ENCODE results near the gene LINC01488.

The LINC01488 gene

GRCh38 chr11:69481393-69481844 lies at the start of gene LINC01488:
TSS of gene LINC01488 (plus strand) at chr11:69481663.
- DNase-seq (ENCODE audit: extremely low read depth in 1 of 2, low read depth in 1 of 2): no peak

- no peak for DNase-seq (ENCODE audit: extremely low read depth in 1 of 2, low read depth in 1 of 2)
These were observed 49.3 kb upstream of the LINC01488 start for GRCh38 chr11:69431893-69432738.

GRCh38 chr11:69433741-69434140 lies 47.7 kb upstream of the LINC01488 start:
- DNase-seq (ENCODE audit: extremely low read depth in 1 of 2, low read depth in 1 of 2): no peak

- DNase-seq (ENCODE audit: extremely low read depth in 1 of 2, low read depth in 1 of 2): no peak
These were observed 47.0 kb upstream of the LINC01488 start for GRCh38 chr11:69434471-69434931.

DNA sequence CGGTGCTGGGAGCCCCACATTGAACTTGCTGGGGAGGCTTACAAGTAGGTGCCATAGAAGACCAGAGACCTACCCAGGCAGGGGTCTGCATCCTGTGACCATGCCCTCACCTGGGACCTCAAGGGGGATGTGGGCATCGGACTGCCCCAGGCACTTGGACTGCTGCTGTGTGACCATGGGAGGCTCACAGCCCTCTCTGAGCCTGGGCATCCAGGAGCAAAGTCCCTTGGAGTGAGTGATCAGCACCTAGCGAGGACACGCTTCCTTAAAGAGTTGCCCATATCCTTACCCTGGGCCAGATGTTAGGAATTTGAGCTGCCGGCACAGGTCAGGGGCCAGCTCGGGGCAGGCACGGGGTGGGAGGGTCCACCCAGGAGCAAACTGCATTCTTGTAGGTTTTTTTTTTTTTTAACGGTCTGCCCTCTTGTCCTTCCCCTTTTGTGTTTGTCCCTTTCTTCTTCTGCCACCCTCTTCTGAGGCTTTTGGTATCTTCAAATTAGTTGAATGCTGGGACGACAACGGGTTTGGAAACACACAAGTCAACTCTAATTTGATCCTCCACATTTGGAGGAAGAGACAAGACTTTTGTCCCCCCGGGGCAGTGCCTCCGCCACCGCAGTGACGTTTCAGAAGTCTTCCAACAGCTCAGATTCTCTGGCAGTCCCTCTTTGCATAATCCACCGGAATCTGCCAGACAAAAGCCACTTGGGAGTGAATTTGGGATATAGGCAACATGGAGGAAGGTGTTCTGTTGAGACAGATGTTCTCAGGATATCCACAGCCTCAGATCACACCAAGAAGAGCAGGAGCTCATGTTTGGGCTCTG lies 46.1 kb upstream of the LINC01488 start:
- DNase-seq (ENCODE audit: extremely low read depth in 1 of 2, low read depth in 1 of 2): no peak

GRCh38 chr11:69436041-69436982 lies 45.2 kb upstream of the LINC01488 start:
- no peak for DNase-seq (ENCODE audit: extremely low read depth in 1 of 2, low read depth in 1 of 2)

DNA sequence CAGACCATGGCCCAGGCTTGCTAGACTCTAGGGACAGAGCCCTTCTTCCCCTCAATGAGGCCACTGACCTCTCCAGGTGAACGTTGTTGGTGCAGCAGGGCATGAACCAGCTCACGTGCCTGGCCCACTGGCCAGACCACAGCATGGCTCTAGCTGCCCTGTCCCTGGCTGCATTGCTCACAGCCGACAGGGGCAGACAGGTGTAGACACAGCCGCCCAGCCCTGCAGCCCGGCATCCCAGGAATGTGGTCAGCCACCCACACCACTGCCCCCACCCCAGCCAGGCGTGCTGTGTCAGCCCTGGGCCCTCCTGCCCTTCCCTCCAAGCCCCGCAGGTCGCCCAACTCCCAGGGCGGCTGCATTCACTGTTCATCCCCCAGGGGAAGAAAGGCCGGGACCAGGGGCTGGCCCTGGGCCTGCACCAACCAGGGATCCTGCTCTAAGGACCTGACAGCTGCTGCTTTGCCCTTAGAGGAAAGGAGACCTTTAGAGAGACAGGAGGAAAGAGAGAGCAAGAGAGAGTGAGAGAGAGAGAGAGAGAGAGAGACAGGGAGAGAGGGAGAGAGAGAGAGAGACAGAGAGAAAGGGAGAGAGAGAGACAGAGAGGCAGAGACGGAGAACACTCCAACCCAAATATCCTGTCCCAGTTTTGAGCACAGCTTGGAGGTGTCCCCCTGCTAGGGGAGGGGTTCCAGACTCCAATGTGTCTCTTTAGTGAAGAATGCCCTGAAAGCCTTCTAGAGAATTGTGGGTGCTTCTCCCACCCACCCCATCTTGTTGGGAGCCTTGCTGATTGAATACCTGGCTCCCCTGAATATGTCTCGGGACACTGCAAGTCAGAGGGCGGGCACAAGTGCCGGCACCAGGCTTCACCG lies 44.2 kb upstream of the LINC01488 start:
- no peak for DNase-seq (ENCODE audit: extremely low read depth in 1 of 2, low read depth in 1 of 2)

DNA sequence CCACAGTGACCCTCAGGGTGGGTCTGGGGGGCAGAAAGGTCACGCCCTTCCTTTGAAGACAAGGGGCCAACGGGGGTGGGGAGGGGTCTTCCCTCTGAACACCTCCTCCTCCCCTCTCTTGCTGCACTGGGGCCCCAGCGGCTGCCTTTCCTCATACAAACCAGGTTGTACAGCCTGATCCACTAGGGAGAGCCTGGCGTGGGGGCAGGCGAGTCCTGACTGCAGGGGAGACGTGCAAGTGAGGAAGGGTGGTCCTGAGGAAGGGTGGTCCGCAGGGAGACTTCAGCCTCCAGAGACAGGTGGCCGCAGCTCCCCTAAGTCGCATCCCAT lies 43.6 kb upstream of the LINC01488 start:
- no peak for DNase-seq (ENCODE audit: extremely low read depth in 1 of 2, low read depth in 1 of 2)

DNA sequence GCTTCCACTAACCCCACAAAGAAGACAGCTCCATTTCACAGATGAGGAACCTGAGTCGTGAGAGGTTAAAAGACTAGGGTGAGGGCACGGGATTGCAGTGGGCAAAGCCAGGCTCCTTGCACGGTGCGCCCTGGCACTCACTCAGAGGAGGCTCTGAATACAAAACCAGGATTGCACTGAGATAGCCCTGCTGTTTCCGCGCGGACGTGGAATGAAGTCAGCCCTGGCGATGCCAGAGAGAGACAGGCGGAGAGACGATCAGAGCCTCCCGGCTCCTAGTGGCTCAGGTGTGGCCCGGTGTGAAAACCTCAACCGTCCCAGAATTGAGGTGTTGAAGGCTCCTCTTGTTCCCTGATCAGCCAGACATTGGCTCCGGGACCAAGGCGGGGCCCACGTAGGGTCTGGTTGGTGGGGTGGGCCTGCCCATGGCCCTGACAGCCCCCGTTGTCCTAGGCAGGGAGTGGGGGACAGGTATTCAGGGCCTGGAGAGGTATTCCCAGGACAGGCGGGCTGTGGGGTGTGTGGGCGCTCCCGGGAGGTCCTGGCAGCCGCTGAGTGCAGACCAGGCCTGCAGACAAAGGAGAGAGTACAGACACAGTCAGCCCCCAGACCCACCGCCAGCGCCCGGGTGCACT lies 43.1 kb upstream of the LINC01488 start:
- DNase-seq (ENCODE audit: extremely low read depth in 1 of 2, low read depth in 1 of 2): no peak

GRCh38 chr11:69439127-69439526 lies 42.3 kb upstream of the LINC01488 start:
- no peak for DNase-seq (ENCODE audit: extremely low read depth in 1 of 2, low read depth in 1 of 2)

DNA sequence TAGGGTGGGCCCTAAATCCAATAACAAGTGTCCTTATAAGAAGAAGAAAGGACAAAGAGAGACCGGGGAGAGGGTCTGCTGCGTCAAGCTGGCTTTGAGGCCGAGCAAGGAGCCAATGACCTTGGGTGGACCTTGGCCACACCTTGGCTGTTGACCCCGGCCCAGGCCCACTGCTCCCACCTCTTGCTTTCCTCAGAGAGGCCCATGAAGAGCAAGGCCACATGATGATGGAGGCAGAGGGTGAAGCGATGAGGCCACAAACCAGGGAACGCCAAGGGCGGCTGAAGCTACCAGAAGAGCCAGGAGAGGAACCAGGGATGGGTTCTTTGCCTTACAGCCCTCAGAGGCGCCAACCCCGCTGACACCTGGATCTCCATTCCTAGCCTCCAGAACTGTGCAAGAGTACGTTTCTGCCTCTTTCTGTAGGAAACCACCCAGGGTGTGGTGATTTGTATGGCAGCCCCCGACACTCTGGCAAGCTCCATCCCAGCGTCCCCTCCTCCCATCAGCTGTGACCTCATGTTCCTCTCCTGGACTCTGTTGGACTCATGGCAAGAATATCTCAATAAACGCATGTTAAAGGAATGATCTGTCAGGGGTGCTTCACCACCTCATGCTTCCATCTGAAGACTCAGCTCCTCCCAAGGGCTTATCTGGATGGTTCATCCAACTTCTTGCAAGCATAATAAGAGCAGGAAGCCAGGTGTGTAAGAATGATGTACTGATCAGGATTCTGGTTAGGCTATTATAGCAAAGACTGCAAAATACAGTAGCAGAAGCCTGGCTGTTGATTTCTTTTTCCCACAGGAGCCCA lies 41.6 kb upstream of the LINC01488 start:
- DNase-seq (ENCODE audit: extremely low read depth in 1 of 2, low read depth in 1 of 2): no peak

DNA sequence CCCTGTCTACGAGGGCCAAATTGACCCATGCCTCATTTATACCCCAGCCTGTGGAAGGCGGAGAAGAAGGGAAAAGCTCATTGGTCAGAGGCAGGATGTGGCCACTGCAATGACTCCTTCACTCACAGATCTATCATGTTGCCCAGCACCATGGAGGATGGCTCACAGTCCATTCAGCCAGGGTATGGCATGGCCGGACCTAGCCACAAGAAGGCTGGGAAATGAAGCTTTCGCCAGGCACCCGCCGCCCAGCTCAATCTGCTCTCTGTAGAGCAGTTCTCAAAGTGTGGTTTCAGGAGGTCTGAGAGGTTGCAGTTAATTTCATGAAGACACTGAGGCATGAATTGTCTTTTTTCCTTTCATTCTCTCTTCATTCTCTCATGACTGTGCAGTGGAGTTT lies 40.6 kb upstream of the LINC01488 start:
- DNase-seq (ENCODE audit: extremely low read depth in 1 of 2, low read depth in 1 of 2): no peak

- DNase-seq (ENCODE audit: extremely low read depth in 1 of 2, low read depth in 1 of 2): no peak
These were observed 39.3 kb upstream of the LINC01488 start for GRCh38 chr11:69442012-69442806.

DNA sequence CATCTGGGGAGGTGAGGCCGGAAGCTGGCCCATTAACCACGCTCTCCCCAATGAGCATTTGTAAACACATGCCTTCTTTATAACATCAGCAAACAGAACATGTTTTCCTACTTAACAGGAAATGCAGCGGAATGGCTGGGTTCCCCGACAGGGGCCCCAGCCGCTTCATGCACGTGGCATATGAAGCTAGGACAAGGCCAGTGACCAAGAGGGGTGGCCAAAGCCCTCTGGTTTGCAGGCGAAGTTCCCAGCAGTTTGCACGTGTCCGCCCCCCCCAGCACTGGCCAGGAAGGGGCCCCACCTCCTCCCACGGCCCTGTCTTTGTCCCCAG lies 38.7 kb upstream of the LINC01488 start:
- no peak for DNase-seq (ENCODE audit: extremely low read depth in 1 of 2, low read depth in 1 of 2)

- DNase-seq (ENCODE audit: extremely low read depth in 1 of 2, low read depth in 1 of 2): peak in 1 of 2 donors; percentile 42
These were observed 38.1 kb upstream of the LINC01488 start for GRCh38 chr11:69443138-69443967.

GRCh38 chr11:69443968-69444364 lies 37.5 kb upstream of the LINC01488 start:
- no peak for DNase-seq (ENCODE audit: extremely low read depth in 1 of 2, low read depth in 1 of 2)

All from activated CD8-positive, alpha-beta memory T cell treated with anti-CD3 and anti-CD28 coated beads for 1 hour (primary cell).